Calu3 (cell line): ENCODE measurements around the gene CER1. TPM values are rescaled to one million over a fixed set of nuclear protein-coding genes. Genes with fewer than 3 reads are reported as not detected.

Source experiments
- BruUV-seq: library from RNA; stranded (reverse); fragments of 400-500 nt; replicated peaks from 2 replicates; lab custom pipeline; 2021; lab: Mats Ljungman, UMichigan
- CTCF ChIA-PET: fragments of 300-600 bp; sonication (Branson Sonifier 250); formaldehyde crosslinking; loops from one replicate; lab custom pipeline; 2022; ENCODE audit warnings: antibody characterized with exemption; lab: Charles Lee
- DNase-seq: peaks from one replicate; pipeline ENCODE4 v3.0.0; 2022
- H3K27ac Mint-ChIP-seq: one replicate; pipeline ENCODE4 v1.8.0; 2022; ENCODE audit warnings: mixed read lengths; ENCODE audit not compliant: unreplicated experiment
- H3K27me3 Mint-ChIP-seq: one replicate; pipeline ENCODE4 v1.8.0; 2022; ENCODE audit warnings: mixed read lengths; ENCODE audit not compliant: unreplicated experiment
- H3K36me3 Mint-ChIP-seq: one replicate; pipeline ENCODE4 v1.8.0; 2022; ENCODE audit warnings: mild to moderate bottlenecking, moderate library complexity, mixed read lengths; ENCODE audit not compliant: insufficient read depth, unreplicated experiment
- H3K4me1 Mint-ChIP-seq: one replicate; pipeline ENCODE4 v1.8.0; 2022; ENCODE audit warnings: mild to moderate bottlenecking, low read depth, mixed read lengths; ENCODE audit not compliant: unreplicated experiment
- H3K4me3 Mint-ChIP-seq: one replicate; pipeline ENCODE4 v1.8.0; 2022; ENCODE audit warnings: mild to moderate bottlenecking, low read depth, moderate library complexity, mixed read lengths; ENCODE audit not compliant: unreplicated experiment
- H3K9me3 Mint-ChIP-seq: one replicate; pipeline ENCODE4 v1.8.0; 2022; ENCODE audit warnings: low read depth, mixed read lengths; ENCODE audit not compliant: unreplicated experiment
- CTCF ChIP-seq: fragments of 200-600 bp; IDR thresholded peaks from one replicate; pipeline ENCODE4 v1.8.0; 2022; ENCODE audit warnings: antibody characterized with exemption; ENCODE audit not compliant: unreplicated experiment
- intact Hi-C: fragments of 100-400 bp; cut with micrococcal nuclease; formaldehyde crosslinking; loops from one replicate; pipeline ENCODE4 v1.10.0; 2022; ENCODE audit not compliant: unreplicated experiment
- total RNA-seq: library from RNA; stranded (reverse); gene quantifications from 2 replicates; pipeline ENCODE4 v1.2.3, GENCODE V29; 2022

Gene CER1
- total RNA-seq, 1 experiment from 2014 or later = not detected

GRCh38 chr9:14710804-14711203 lies 11.7 kb downstream of the CER1 start:
- H3K27ac Mint-ChIP-seq = no peak overlapping the region

GRCh38 chr9:14706530-14707140 lies 15.9 kb downstream of the CER1 start:
- Mint-ChIP-seq H3K27ac (no peak overlapping the region), H3K4me3 (no peak overlapping the region), H3K36me3 (no peaks in the 10 kb centered on the region), H3K9me3 (peaks cover 6% of the 10 kb centered on the region), H3K27me3 (no peaks in the 10 kb centered on the region), H3K4me1 (no peaks in the 10 kb centered on the region)
- intact Hi-C loops = no loop called here
- no peak for DNase-seq
- TF ChIP-seq CTCF = no peak
- CTCF ChIA-PET = no interaction called here
- no TSS peak for BruUV-seq

More at GRCh38 chr9:14710804-14711203, 11.7 kb downstream of the CER1 start:
- Mint-ChIP-seq H3K9me3 (peaks cover 2% of the 10 kb centered on the region), H3K4me1 (no peaks in the 10 kb centered on the region), H3K4me3 (no peak overlapping the region), H3K27me3 (no peaks in the 10 kb centered on the region), H3K36me3 (no peaks in the 10 kb centered on the region)
- no peak for DNase-seq
- TF ChIP-seq CTCF = no peak
- intact Hi-C loops = no loop called here
- no TSS peak for BruUV-seq
- CTCF ChIA-PET = no interaction called here

- no TSS peak for BruUV-seq
- Mint-ChIP-seq H3K27me3 (no peaks in the 10 kb centered on the region), H3K36me3 (no peaks in the 10 kb centered on the region), H3K27ac (no peak overlapping the region), H3K4me3 (no peak overlapping the region), H3K9me3 (peaks cover 6% of the 10 kb centered on the region), H3K4me1 (no peaks in the 10 kb centered on the region)
- intact Hi-C loops = no loop called here
- DNase-seq = no peak
- CTCF ChIA-PET = no interaction called here
- no peak for TF ChIP-seq CTCF
These were observed 17.5 kb downstream of the CER1 start for GRCh38 chr9:14705079-14705478.

- BruUV-seq = no TSS peak
- no peak for DNase-seq
- intact Hi-C loops = no loop called here
- H3K27ac Mint-ChIP-seq = no peak overlapping the region
- CTCF ChIA-PET = no interaction called here
- H3K9me3 Mint-ChIP-seq = peaks cover 6% of the 10 kb centered on the region
- no peaks in the 10 kb centered on the region for H3K4me1 Mint-ChIP-seq
- H3K4me3 Mint-ChIP-seq = no peak overlapping the region
- TF ChIP-seq CTCF = no peak
- no peaks in the 10 kb centered on the region for H3K36me3 Mint-ChIP-seq
- H3K27me3 Mint-ChIP-seq = no peaks in the 10 kb centered on the region
These were observed 18.3 kb downstream of the CER1 start for GRCh38 chr9:14704281-14704680.
